ENCODE results near the gene LAMTOR2. TPM values are rescaled to one million over a fixed set of nuclear protein-coding genes. Genes with fewer than 3 reads are reported as not detected.

LAMTOR2 gene
- total RNA-seq, 1 experiment from 2014 or later, result 50.6 TPM

GRCh38 chr1:156051011-156051725, 3.4 kb upstream of the LAMTOR2 start:
- Histone ChIP-seq H4K20me1 (ENCODE audit: control insufficient read depth, insufficient read depth, insufficient read length) (no peaks in the 10 kb centered on the region), H2AFZ (ENCODE audit: low read length) (no peak overlapping the region), H3K9me3 (ENCODE audit: control insufficient read depth, low read depth, low read length) (no peaks in the 10 kb centered on the region), H3K27ac (ENCODE audit: insufficient read length, low read depth, low read length) (no peak overlapping the region), H3K27me3 (ENCODE audit: insufficient read depth, low read length) (no peaks in the 10 kb centered on the region), H3K56ac (ENCODE audit: insufficient read length, low read depth, low read length) (no peak overlapping the region), H2AK5ac (ENCODE audit: insufficient read length, low read length) (no peak overlapping the region), H3K14ac (ENCODE audit: insufficient read depth, low read length) (no peak overlapping the region), H2BK120ac (ENCODE audit: low read depth, low read length, poor library complexity, severe bottlenecking) (no peak overlapping the region), H2BK20ac (ENCODE audit: low read depth, low read length, poor library complexity, severe bottlenecking) (no peak overlapping the region), H3K23ac (ENCODE audit: insufficient read length, low read depth, low read length) (no peak overlapping the region), H3K4me2 (ENCODE audit: insufficient read depth, insufficient read length, low read length) (no peak overlapping the region), H3K9ac (ENCODE audit: extremely low read depth, insufficient read length, low read length) (no peak overlapping the region), H2BK5ac (ENCODE audit: insufficient read length, low read length) (no peak overlapping the region), H3K4ac (ENCODE audit: low read depth, low read length) (no peak overlapping the region), H3T11ph (ENCODE audit: low read length) (no peak overlapping the region), H3K23me2 (ENCODE audit: insufficient read length, low read depth, low read length, poor library complexity, severe bottlenecking) (peaks cover 10% of the 10 kb centered on the region), H3K79me2 (ENCODE audit: insufficient read depth, low read length) (no peaks in the 10 kb centered on the region; the same call in 1 of the 2 replicates), H4K8ac (replicated peaks; ENCODE audit: insufficient read length, low read depth, low read length) (no peak overlapping the region), H2BK15ac (ENCODE audit: low read depth, low read length) (no peak overlapping the region), H2BK12ac (ENCODE audit: insufficient read length, low read depth, low read length) (no peak overlapping the region), H3K18ac (ENCODE audit: insufficient read length, low read depth, low read length) (no peak overlapping the region), H3K4me1 (ENCODE audit: insufficient read depth, low read length) (0 out of 2 replicates have a peak, but pooled peaks cover 2% of the 10 kb centered on the region), H4K5ac (ENCODE audit: insufficient read length, low read depth, low read length) (no peak overlapping the region), H4K91ac (ENCODE audit: insufficient read length, low read depth, low read length) (no peak overlapping the region), H3K79me1 (ENCODE audit: insufficient read depth, low read depth, low read length, poor library complexity, severe bottlenecking) (peaks cover 4% of the 10 kb centered on the region)
- DNase-seq, result no peak
- peak overlapping the region; percentile 62 to 84; a peak in 3 of 5 replicates for H3K4me3 Mint-ChIP-seq
- WGBS (ENCODE audit: extremely low coverage, insufficient read length, low lambda C conversion rate), result no CpG with 5 or more reads among the region's 7 CpGs
- H3K27me3 Mint-ChIP-seq (ENCODE audit: low read depth), result no peaks in the 10 kb centered on the region
- no peaks in the 10 kb centered on the region for H3K9me3 Mint-ChIP-seq
- peaks cover 18 to 20% of the 10 kb centered on the region in 2 experiments for H3K4me1 Mint-ChIP-seq
- peaks cover 14 to 40% (median 39%) of the 10 kb centered on the region in 3 experiments for H3K36me3 Mint-ChIP-seq (ENCODE audit: insufficient read depth in 1 of 3, low read depth in 3 of 3)
- no peak; the same call in 2 of the 3 replicates for TF ChIP-seq CTCF (conservative IDR thresholded peaks at IDR 0.05)
- no peak overlapping the region; a peak in 1 of 7 replicates for H3K27ac Mint-ChIP-seq

Measured in H9 (cell line).